NT2/D1 (cell line): ENCODE data around the gene C10orf143.
A peak's percentile ranks its signal among the peaks of the same experiment; 100 is the strongest.
"Not testable (repeated sequence)": the region's sequence is repeated elsewhere in the genome, so short reads cannot be mapped to it uniquely, and the experiment has no call there.

Experiments used
- DNase-seq: peaks from one replicate; pipeline ENCODE4 v3.0.0-alpha.2; 2011; ENCODE audit warnings: low read depth, low spot score
- H3K27me3 ChIP-seq: 2 replicates; pipeline ENCODE4 v1.6.0; 2011; ENCODE audit warnings: mild to moderate bottlenecking; ENCODE audit not compliant: insufficient read length, insufficient read depth
- H3K36me3 ChIP-seq: 2 replicates; pipeline ENCODE4 v1.6.1; 2011; ENCODE audit warnings: mild to moderate bottlenecking, low read length, mixed read lengths; ENCODE audit not compliant: insufficient read depth, insufficient read length
- H3K4me1 ChIP-seq: 2 replicates; pipeline ENCODE4 v1.5.1; 2011; ENCODE audit not compliant: insufficient read depth, insufficient read length
- H3K4me3 ChIP-seq: 2 replicates; pipeline ENCODE4 v1.5.1; 2011; ENCODE audit warnings: low read depth; ENCODE audit not compliant: insufficient read length
- H3K9ac ChIP-seq: 2 replicates; pipeline ENCODE4 v1.6.0; 2011; ENCODE audit warnings: low read depth; ENCODE audit not compliant: insufficient read length
- H3K9me3 ChIP-seq: 2 replicates; pipeline ENCODE4 v1.5.1; 2011; ENCODE audit warnings: mild to moderate bottlenecking, low read length; ENCODE audit not compliant: insufficient read depth
- SUZ12 ChIP-seq: IDR thresholded peaks from 2 replicates; pipeline ENCODE4 v1.6.1; 2011; ENCODE audit not compliant: insufficient read length, insufficient read depth; ENCODE audit errors: extremely low read depth
- YY1 ChIP-seq: IDR thresholded peaks from 2 replicates; pipeline ENCODE4 v1.6.1; 2011; ENCODE audit not compliant: insufficient read length, insufficient read depth
- ZNF274 ChIP-seq: IDR thresholded peaks from 2 replicates; pipeline ENCODE4 v1.6.1; 2011; ENCODE audit warnings: mild to moderate bottlenecking, low read depth, low read length

C10orf143 gene

GRCh38 chr10:130128062-130128781, 17.6 kb upstream of the C10orf143 start:
- Histone ChIP-seq H3K9me3 (no peaks in the 10 kb centered on the region), H3K4me3 (no peak overlapping the region), H3K4me1 (peaks cover 2% of the 10 kb centered on the region), H3K36me3 (no peaks in the 10 kb centered on the region), H3K9ac (no peak overlapping the region), H3K27me3 (no peaks in the 10 kb centered on the region)
- no peak for DNase-seq
- TF ChIP-seq YY1: no peak
- no peak for TF ChIP-seq SUZ12
- no peak for TF ChIP-seq ZNF274

GRCh38 chr10:130127364-130128061, 16.9 kb upstream of the C10orf143 start:
- Histone ChIP-seq H3K9ac (no peak overlapping the region), H3K9me3 (no peaks in the 10 kb centered on the region), H3K36me3 (no peaks in the 10 kb centered on the region), H3K27me3 (no peaks in the 10 kb centered on the region), H3K4me1 (peaks cover 2% of the 10 kb centered on the region), H3K4me3 (no peak overlapping the region)
- TF ChIP-seq YY1 (no peak), ZNF274 (no peak), SUZ12 (no peak)
- DNase-seq: peak; percentile 72

GRCh38 chr10:130121486-130122079, 11.0 kb upstream of the C10orf143 start:
- TF ChIP-seq ZNF274 (no peak), SUZ12 (no peak), YY1 (no peak)
- DNase-seq: no peak
- no peaks in the 10 kb centered on the region for H3K36me3 ChIP-seq

GRCh38 chr10:130117535-130117934, 6.9 kb upstream of the C10orf143 start:
- H3K27me3 ChIP-seq, DNase-seq, H3K4me1 ChIP-seq, H3K9ac ChIP-seq, H3K4me3 ChIP-seq, H3K36me3 ChIP-seq: not testable (repeated sequence)
- peaks cover 15% of the 10 kb centered on the region; the same call in 1 of the 2 replicates for H3K9me3 ChIP-seq

More at GRCh38 chr10:130121486-130122079, 11.0 kb upstream of the C10orf143 start:
- Histone ChIP-seq H3K27me3 (no peaks in the 10 kb centered on the region), H3K4me1 (no peaks in the 10 kb centered on the region), H3K9ac (no peak overlapping the region), H3K4me3 (no peak overlapping the region), H3K9me3 (peaks cover 11% of the 10 kb centered on the region; the same call in 1 of the 2 replicates)

- peaks cover 15% of the 10 kb centered on the region; the same call in 1 of the 2 replicates for H3K9me3 ChIP-seq
- H3K4me1 ChIP-seq, DNase-seq, H3K9ac ChIP-seq, H3K4me3 ChIP-seq, H3K36me3 ChIP-seq, H3K27me3 ChIP-seq: not testable (repeated sequence)
Observed at GRCh38 chr10:130116942-130117341, 6.3 kb upstream of the C10orf143 start.

- Histone ChIP-seq H3K9ac (no peak overlapping the region), H3K4me1 (peaks cover 4% of the 10 kb centered on the region), H3K27me3 (no peaks in the 10 kb centered on the region), H3K4me3 (no peak overlapping the region), H3K36me3 (no peaks in the 10 kb centered on the region), H3K9me3 (peaks cover 11% of the 10 kb centered on the region; the same call in 1 of the 2 replicates)
- TF ChIP-seq YY1 (no peak), ZNF274 (no peak), SUZ12 (no peak)
- DNase-seq: no peak
Observed at GRCh38 chr10:130112821-130113220, 2.2 kb upstream of the C10orf143 start.

DNA sequence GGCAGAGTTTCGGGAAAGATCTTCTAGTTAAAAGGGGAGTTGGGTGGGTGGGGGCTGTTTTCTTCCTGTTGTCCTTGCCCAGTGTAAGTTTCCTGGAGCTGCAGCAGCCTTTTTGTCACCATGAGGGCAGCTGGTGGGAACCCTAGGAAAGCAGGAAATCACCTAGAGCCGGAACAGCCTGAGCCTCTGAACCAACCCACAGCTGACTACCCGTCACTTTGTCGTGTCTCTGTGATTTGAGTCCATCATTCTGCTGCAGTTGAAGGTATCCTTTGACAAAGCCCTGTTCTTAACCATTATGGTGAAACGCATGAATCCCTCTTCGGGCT, 1.2 kb upstream of the C10orf143 start:
- Histone ChIP-seq H3K36me3 (peaks cover 3% of the 10 kb centered on the region), H3K27me3 (no peaks in the 10 kb centered on the region), H3K4me3 (peak overlapping the region; percentile 94), H3K9ac (peak overlapping the region; percentile 78), H3K9me3 (peaks cover 6% of the 10 kb centered on the region; the same call in 1 of the 2 replicates), H3K4me1 (peaks cover 4% of the 10 kb centered on the region)
- TF ChIP-seq ZNF274: no peak
- TF ChIP-seq YY1: no peak
- TF ChIP-seq SUZ12: no peak
- DNase-seq: no peak
